Measurements from ENCODE around the gene TMEM61. TPM values are rescaled to one million over a fixed set of nuclear protein-coding genes. Genes with fewer than 3 reads are reported as not detected.
"Not testable (repeated sequence)": the region's sequence is repeated elsewhere in the genome, so short reads cannot be mapped to it uniquely, and the experiment has no call there.

Gene TMEM61
- total RNA-seq, 1 donor from 2014 or later = not detected

- no peak for DNase-seq (ENCODE audit: low spot score)
These were observed 21.2 kb upstream of the TMEM61 start for GRCh38 chr1:54959241-54959640.

- DNase-seq (ENCODE audit: low spot score) = no peak
These were observed 17.6 kb upstream of the TMEM61 start for GRCh38 chr1:54962612-54963395.

- DNase-seq (ENCODE audit: low spot score) = not testable (repeated sequence)
These were observed 16.6 kb upstream of the TMEM61 start for GRCh38 chr1:54963829-54964228.

GRCh38 chr1:54965624-54966340 lies 14.6 kb upstream of the TMEM61 start:
- peak; percentile 43 for DNase-seq (ENCODE audit: low spot score)

- DNase-seq (ENCODE audit: low spot score) = peak; percentile 43
These were observed 13.1 kb upstream of the TMEM61 start for GRCh38 chr1:54967372-54967771.

- DNase-seq (ENCODE audit: low spot score) = peak; percentile 24
These were observed 11.9 kb upstream of the TMEM61 start for GRCh38 chr1:54968551-54968950.

- peak; percentile 4 for DNase-seq (ENCODE audit: low spot score)
These were observed 10.5 kb upstream of the TMEM61 start for GRCh38 chr1:54969879-54970278.

GRCh38 chr1:54970901-54971300 lies 9.5 kb upstream of the TMEM61 start:
- peak; percentile 30 for DNase-seq (ENCODE audit: low spot score)

- DNase-seq (ENCODE audit: low spot score) = peak; percentile 41
These were observed 9.1 kb upstream of the TMEM61 start for GRCh38 chr1:54971317-54971791.

GRCh38 chr1:54972436-54972835 lies 8.0 kb upstream of the TMEM61 start:
- DNase-seq (ENCODE audit: low spot score) = peak; percentile 24

GRCh38 chr1:54973205-54973921 lies 7.1 kb upstream of the TMEM61 start:
- DNase-seq (ENCODE audit: low spot score) = peak; percentile 84

GRCh38 chr1:54975356-54976108 lies 4.9 kb upstream of the TMEM61 start:
- peak; percentile 28 for DNase-seq (ENCODE audit: low spot score)

GRCh38 chr1:54976747-54977146 lies 3.7 kb upstream of the TMEM61 start:
- peak; percentile 9 for DNase-seq (ENCODE audit: low spot score)

- peak; percentile 35 for DNase-seq (ENCODE audit: low spot score)
These were observed 2.7 kb upstream of the TMEM61 start for GRCh38 chr1:54977533-54978297.

- DNase-seq (ENCODE audit: low spot score) = peak; percentile 81
These were observed 1.7 kb upstream of the TMEM61 start for GRCh38 chr1:54978528-54979326.

GRCh38 chr1:54979327-54979891 lies 1.0 kb upstream of the TMEM61 start:
- DNase-seq (ENCODE audit: low spot score) = peak; percentile 82

- peak; percentile 81 for DNase-seq (ENCODE audit: low spot score)
These were observed 341 bp upstream of the TMEM61 start for GRCh38 chr1:54980046-54980527.

- peak; percentile 39 for DNase-seq (ENCODE audit: low spot score)
These were observed 1.0 kb downstream of the TMEM61 start for GRCh38 chr1:54981466-54981865.

GRCh38 chr1:54982739-54983138 lies 2.3 kb downstream of the TMEM61 start:
- peak; percentile 14 for DNase-seq (ENCODE audit: low spot score)

Data from mesenteric fat pad (tissue), 1 donor.